WERI-Rb-1 (cell line): Measurements from ENCODE around the gene BMPR1A.

ENCODE experiments used
- DNase-seq: peaks from one replicate; pipeline ENCODE4 v3.0.0-alpha.2; 2020
- H3K27ac ChIP-seq: fragments of 250-450 bp; sonication (Bioruptor Pico); 2 replicates; pipeline ENCODE4 v1.5.1; 2020; ENCODE audit warnings: mild to moderate bottlenecking, moderate library complexity
- H3K27me3 ChIP-seq: fragments of 250-450 bp; sonication (Bioruptor Pico); 2 replicates; pipeline ENCODE4 v1.5.1; 2021; ENCODE audit warnings: mild to moderate bottlenecking, low read depth, moderate library complexity; ENCODE audit not compliant: insufficient read depth, severe bottlenecking
- H3K36me3 ChIP-seq: fragments of 250-450 bp; sonication (Bioruptor Pico); 2 replicates; pipeline ENCODE4 v1.5.1; 2020; ENCODE audit warnings: mild to moderate bottlenecking, moderate library complexity
- H3K4me3 ChIP-seq: 2 replicates; pipeline ENCODE4 v1.5.1; 2011; ENCODE audit warnings: low read depth, mild to moderate bottlenecking, control low read depth, low read length
- H3K9me3 ChIP-seq: fragments of 250-450 bp; sonication (Bioruptor Pico); 2 replicates; pipeline ENCODE4 v1.5.1; 2021; ENCODE audit warnings: mild to moderate bottlenecking, moderate library complexity; ENCODE audit not compliant: severe bottlenecking
- TF ChIP-seq, protein P1 (sequence below): IDR thresholded peaks from 2 replicates; pipeline ENCODE4 v1.5.1; 2011; ENCODE audit warnings: low read depth, mild to moderate bottlenecking, control low read depth, inconsistent platforms, low read length

Gene BMPR1A

DNA sequence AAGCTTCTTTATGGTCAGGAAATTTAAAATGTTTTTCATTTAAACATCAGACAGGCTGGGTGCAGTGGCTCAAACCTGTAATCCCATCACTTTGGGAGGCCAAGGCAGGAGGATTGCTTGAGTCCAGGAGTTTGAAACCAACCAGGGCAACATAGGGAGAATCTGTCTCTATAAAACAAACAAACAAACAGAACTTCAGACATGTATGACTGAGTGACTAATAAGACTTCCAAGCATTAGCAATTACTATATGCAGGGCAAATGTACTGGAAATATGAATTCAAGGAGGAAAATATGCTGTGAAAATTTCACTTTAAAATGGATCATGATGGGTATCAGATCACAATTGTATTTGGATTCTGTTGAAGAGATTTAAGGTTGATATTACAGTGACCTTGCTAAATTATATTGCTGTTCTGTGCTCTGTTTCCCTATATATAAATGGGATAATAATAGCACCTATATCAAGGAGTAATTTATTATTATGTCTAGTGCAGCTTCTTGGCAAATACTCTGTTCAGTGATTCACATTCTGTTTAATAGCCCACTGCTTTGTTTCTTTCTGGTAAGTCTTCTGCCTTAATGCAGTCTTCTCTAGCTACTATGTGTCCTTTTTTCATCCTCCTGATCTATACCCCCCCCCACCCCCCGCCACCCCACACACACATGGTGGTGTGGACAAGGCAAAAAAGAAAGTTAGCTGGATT lies 36.2 kb downstream of the BMPR1A start:
- TF ChIP-seq, protein P1, sequence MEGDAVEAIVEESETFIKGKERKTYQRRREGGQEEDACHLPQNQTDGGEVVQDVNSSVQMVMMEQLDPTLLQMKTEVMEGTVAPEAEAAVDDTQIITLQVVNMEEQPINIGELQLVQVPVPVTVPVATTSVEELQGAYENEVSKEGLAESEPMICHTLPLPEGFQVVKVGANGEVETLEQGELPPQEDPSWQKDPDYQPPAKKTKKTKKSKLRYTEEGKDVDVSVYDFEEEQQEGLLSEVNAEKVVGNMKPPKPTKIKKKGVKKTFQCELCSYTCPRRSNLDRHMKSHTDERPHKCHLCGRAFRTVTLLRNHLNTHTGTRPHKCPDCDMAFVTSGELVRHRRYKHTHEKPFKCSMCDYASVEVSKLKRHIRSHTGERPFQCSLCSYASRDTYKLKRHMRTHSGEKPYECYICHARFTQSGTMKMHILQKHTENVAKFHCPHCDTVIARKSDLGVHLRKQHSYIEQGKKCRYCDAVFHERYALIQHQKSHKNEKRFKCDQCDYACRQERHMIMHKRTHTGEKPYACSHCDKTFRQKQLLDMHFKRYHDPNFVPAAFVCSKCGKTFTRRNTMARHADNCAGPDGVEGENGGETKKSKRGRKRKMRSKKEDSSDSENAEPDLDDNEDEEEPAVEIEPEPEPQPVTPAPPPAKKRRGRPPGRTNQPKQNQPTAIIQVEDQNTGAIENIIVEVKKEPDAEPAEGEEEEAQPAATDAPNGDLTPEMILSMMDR: no peak
- Histone ChIP-seq H3K27me3 (no peaks in the 10 kb centered on the region), H3K4me3 (no peak overlapping the region), H3K27ac (no peak overlapping the region), H3K36me3 (no peaks in the 10 kb centered on the region; the same call in none of the 2 replicates), H3K9me3 (no peaks in the 10 kb centered on the region)
- DNase-seq: no peak

DNA sequence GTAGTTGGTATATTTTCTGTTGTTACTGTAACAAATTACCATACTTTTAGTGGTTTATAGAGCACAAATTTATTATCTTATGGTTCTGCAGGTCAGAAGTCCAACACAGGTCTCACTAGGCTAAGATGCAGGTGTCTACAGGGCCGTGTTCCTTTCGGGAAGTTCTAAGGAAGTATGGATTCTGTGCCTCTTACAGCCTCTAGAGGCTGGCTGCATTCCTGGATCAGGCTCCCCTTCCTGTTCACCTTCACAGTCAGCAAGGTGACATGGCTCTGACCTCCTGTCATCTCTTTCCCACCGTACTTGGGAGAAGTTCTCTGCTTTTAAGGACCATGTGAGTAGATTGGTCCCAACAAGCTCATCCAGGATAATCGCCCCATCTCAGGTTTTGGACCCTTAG lies 37.3 kb downstream of the BMPR1A start:
- H3K27ac ChIP-seq: no peak overlapping the region
- no peaks in the 10 kb centered on the region; the same call in none of the 2 replicates for H3K36me3 ChIP-seq
- H3K4me3 ChIP-seq: no peak overlapping the region
- TF ChIP-seq, protein P1: no peak
- no peak for DNase-seq
- no peaks in the 10 kb centered on the region for H3K27me3 ChIP-seq
- H3K9me3 ChIP-seq: no peaks in the 10 kb centered on the region

DNA sequence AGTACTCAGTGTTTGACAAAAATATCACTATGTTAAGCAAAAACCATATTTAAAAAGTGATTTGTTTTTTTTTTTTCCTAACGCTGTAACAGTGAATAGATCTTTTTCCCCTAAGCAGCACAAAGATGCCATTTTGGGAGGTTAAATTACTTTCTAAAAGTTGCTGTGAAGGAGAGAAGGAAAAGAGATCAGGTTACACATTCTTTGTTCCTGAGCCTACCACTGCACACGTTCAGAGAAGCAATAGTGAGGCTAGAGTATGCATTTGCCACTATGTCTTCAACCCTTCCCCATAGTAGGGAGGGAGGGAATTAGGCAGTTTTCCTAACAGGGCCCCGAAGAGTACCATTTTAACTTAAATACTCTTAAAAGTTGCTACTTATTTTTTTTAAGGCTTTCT lies 38.9 kb downstream of the BMPR1A start:
- Histone ChIP-seq H3K27me3 (no peaks in the 10 kb centered on the region), H3K36me3 (no peaks in the 10 kb centered on the region; the same call in none of the 2 replicates), H3K27ac (no peak overlapping the region), H3K9me3 (no peaks in the 10 kb centered on the region), H3K4me3 (no peak overlapping the region)
- DNase-seq: no peak
- TF ChIP-seq, protein P1: no peak

DNA sequence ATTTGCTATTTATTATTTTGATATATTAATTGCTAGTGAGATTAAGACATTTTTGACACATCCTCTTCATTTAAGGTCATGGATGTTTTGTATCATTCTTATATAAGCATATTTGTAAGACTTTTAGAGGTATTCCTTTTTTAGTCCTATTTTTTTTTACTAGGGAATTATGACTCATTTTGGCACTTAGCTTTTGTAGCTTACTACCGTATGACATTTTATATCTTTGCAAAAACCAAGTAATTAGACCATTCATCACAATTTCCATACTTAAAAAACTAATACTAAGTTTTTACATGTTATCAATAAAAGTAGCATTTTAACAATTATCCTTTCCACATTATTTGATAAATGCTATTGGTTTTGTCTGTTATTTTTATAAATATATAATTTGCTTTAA lies 41.6 kb downstream of the BMPR1A start:
- H3K27ac ChIP-seq: no peak overlapping the region; the same call in 1 of the 2 replicates
- no peak for DNase-seq
- no peaks in the 10 kb centered on the region; the same call in 1 of the 2 replicates for H3K36me3 ChIP-seq
- H3K4me3 ChIP-seq: no peak overlapping the region
- TF ChIP-seq, protein P1: no peak
- no peaks in the 10 kb centered on the region for H3K9me3 ChIP-seq
- no peaks in the 10 kb centered on the region for H3K27me3 ChIP-seq

DNA sequence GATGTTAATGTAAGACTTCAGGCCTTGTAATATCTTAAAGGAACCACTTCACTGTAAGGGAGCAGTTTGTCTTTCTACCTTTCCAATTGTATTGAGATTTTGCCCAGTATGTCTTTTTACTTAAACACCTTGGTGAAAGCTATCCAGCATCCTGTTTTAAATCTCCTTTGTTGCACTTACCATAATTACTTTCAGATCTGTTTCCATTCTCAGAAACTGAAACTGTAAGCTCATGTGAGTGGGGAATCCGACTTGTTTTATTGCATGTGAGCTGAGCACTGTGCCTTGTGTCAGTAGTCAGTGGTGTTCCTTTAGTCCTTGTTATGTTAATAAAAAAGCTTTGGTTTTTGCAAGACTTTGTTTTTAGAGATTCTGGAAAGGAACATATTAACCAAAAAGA lies 42.2 kb downstream of the BMPR1A start:
- H3K27ac ChIP-seq: peak overlapping the region; percentile 8
- no peaks in the 10 kb centered on the region for H3K9me3 ChIP-seq
- no peaks in the 10 kb centered on the region; the same call in 1 of the 2 replicates for H3K36me3 ChIP-seq
- H3K27me3 ChIP-seq: no peaks in the 10 kb centered on the region
- H3K4me3 ChIP-seq: no peak overlapping the region
- peak; percentile 46 for DNase-seq
- TF ChIP-seq, protein P1: no peak
